GM21786 (cell line): ENCODE measurements around the gene CBARP.

Experiments used
- ATAC-seq: cut with Tn5 transposase; IDR thresholded peaks from one replicate; pipeline ENCODE4 v1.9.1; 2021; ENCODE audit not compliant: unreplicated experiment

CBARP gene

GRCh38 chr19:1275260-1275975 lies 37.6 kb upstream of the CBARP start, which contains the start of gene FAM174C:
FAM174C (plus strand) TSS chr19:1275530; CDS start chr19:1275550, 20 bp downstream.
- peak; percentile 70 for ATAC-seq

- no peak for ATAC-seq
These were observed 37.1 kb upstream of the CBARP start for GRCh38 chr19:1274852-1275259.

DNA sequence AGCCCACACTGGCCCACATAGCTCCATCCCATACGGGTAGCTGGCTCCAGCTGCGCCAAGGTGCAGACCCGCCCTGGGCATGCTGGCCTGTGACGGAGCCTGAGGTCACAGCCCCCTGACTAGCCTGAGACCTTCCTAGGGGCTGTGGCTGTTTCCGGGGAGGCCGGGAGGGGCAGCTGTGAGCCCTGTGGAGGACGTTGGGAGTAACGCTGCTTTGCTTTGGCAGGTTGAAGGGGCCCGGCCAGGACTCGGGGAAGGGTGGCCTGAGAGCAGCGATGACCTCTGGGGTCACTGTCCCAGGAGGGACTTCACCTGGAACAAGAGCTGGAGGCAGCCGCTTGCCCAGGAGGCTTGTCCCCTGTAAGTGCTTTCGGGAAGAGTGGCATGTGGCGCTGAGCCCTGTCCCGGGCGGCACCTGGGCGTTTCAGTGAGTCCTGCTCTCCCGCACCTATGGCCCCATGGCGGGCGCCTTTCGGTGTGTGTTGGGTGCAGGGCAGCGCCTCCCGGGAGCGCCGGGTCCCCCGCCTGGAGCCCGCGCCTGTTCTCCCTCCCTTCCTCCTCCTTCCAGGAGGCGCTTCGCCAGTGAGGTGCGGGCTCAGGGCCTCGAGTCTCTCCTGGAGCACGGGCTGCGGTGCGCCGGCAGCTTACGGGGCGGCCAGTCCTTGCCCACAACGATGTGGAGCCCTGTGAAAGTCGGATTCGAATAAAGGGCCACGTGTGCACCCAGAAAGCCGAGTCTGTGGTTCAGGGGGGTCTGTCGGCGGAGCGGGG lies 36.5 kb upstream of the CBARP start:
- ATAC-seq = no peak

DNA sequence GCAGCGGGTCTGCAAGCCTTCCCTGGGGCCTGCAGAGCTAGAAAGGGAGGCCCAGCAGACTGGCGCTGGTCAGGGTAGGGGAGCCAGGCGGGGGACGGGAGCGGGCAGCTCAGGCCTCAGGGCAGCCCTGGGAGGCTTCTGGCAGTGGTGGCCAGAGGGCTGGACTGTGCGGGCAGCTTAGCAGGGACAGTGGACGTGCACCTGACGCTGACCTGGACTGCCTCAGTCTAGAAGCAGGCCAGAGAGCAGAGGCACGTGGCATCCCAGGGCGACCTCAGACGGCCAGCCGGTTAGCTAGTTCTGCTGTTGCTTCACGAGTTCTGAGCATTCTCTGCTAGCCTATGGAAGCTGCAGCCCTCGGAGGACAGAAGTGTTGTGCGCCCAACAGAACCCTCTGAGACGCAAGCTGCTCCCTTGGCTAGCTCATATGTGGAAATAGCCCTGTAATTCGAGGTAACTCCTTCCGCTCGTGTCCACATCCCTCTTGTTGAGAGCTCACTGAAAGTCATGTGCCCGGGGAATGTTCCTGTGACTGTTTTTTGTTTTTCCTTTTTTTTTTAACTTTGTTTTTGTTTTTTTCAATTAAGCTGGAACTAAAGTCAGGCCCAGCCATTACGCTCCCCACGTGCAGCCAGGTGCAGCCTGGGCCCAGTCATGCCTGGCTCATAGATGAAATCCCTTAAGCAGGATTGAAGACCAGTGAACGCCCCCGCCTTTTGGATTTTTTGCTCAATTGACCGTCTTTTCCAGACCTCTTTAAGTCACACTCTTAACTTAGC lies 35.6 kb upstream of the CBARP start:
- ATAC-seq = no peak

DNA sequence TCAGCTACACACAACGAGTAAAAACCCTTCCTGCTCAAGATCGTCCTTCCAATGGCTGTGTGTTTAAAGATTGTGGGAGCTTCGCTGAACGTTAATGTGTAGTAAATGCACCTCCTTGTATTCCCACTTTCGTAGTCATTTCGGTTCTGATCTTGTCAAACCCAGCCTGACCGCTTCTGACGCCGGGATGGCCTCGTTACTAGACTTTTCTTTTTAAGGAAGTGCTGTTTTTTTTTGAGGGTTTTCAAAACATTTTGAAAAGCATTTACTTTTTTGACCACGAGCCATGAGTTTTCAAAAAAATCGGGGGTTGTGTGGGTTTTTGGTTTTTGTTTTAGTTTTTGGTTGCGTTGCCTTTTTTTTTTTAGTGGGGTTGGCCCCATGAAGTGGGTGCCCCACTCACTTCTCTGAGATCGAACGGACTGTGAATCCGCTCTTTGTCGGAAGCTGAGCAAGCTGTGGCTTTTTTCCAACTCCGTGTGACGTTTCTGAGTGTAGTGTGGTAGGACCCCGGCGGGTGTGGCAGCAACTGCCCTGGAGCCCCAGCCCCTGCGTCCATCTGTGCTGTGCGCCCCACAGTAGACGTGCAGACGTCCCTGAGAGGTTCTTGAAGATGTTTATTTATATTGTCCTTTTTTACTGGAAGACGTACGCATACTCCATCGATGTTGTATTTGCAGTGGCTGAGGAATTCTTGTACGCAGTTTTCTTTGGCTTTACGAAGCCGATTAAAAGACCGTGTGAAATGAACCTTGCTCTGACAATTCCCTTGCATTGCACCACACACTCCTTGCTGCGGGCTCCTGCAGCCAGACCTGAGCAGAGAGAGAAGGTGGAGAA lies 34.8 kb upstream of the CBARP start:
- ATAC-seq = no peak

GRCh38 chr19:1271528-1272422 lies 34.0 kb upstream of the CBARP start:
- ATAC-seq = no peak

- ATAC-seq = no peak
These were observed 33.2 kb upstream of the CBARP start for GRCh38 chr19:1270854-1271527.

- ATAC-seq = no peak
These were observed 32.5 kb upstream of the CBARP start for GRCh38 chr19:1270213-1270853.

DNA sequence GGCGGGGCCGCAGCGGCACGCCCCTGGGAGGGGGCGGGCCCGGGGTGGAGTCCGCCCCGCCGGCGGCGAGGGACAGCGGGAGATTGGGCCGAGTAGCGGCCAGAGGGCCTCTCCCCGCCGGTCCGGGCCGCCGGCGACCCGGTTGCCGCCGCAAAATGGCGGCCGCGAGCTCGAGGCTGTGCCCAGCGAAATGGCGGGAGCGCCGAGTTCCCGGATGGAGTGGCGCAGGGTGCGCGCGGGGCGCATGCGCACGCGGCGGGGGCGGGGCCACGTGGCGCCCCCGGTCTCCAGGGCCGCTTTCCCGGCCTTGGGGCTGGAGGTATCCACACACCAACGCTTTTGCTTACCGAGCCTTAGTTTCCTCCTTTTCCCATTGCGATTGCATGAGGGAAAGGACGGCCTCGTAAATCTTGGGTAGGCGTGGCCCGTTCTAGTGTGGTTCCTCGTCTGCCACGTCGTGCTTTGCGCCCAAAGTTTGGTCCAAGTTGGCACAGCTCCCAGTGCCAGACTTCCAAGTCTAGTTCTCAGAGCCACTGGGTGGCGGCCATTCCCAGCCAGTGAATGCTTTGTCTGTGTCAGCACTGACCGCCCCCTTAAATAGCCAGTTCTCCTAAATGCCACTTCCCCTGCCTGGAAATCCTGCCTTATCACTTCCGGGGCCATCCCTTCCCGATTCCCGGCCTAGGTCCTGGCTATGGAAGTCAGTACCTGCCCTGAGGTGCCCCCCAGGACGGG lies 31.8 kb upstream of the CBARP start:
- ATAC-seq = peak; percentile 15

- peak; percentile 59 for ATAC-seq
These were observed 31.3 kb upstream of the CBARP start, which contains the start of gene CIRBP for GRCh38 chr19:1269065-1269477. CIRBP (plus strand) TSS chr19:1269332; CDS start chr19:1270934, 1,602 bp downstream.

GRCh38 chr19:1268226-1269064 lies 30.6 kb upstream of the CBARP start:
- no peak for ATAC-seq

DNA sequence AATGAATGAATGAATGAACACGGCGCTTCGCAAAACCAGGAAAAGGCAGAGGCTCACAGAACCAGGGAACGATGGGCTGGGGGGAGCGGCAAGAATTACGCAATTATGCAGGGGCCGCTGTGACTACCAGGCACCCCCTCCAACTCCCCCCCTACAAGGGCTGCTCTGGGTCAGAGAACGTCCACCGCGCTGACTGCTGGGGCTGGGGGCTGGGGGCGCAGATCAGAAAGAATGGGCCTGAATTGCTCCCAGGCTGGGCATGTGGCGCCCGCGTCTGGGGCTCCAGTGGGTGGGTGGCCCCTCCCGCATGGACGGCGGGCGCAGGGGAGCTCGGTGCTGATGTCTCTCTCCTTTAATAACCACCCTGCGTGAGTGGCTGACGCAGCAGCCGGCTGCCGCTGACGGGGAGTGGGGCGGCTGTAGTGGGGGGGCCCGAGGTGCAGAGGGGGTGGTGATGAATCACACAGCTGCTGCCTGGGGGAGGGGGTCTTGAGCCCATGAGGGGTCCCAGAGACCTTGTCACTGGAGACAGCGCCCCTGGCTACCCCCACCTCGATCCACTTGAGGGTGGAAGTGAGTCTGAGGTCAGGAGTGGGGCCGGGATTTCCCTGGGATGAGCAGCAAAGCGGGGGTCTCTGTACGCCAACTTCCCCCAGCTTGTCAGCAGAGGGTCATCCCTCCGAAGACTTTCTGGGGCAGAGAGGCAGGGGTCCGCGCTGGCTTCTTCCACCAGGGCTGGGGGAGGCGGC lies 29.8 kb upstream of the CBARP start:
- ATAC-seq = no peak

- ATAC-seq = peak; percentile 4
These were observed 29.2 kb upstream of the CBARP start for GRCh38 chr19:1266916-1267476.

GRCh38 chr19:1266129-1266915 lies 28.5 kb upstream of the CBARP start:
- peak; percentile 29 for ATAC-seq

DNA sequence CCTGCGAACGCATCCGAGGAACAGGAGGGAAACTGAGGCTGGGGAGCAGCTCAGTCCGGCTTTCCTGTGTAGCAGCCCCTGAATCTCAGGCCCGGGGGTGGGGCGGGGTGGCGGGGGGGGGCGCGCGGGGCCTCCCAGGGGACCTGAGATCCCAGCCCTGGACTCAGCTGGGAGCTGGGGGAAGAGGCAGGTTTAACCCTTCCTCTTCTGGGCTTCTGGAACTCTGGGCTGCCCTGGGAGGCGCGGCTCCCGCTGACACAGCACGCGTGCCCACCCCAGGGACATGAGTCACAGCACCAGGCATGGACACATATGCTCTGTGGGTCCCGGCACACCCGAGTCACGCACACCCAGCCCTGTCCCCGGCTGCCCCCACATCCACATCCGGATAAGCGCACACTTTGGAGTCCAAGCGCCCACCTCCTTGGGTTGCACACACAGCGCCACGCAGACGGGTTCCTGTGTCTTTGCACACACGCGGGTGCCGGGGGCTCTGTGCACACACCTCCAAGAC lies 27.9 kb upstream of the CBARP start:
- no peak for ATAC-seq
